A549 (cell line): ENCODE measurements around the gene LDLRAD3.

Experiments used
- BHLHE40 ChIP-seq: IDR thresholded peaks from 2 replicates; pipeline ENCODE4 v1.6.1; 2012; ENCODE audit warnings: low read depth, low read length, inconsistent platforms
- CEBPB ChIP-seq, 2 experiments: fragments of >200 bp in 1 of 2; sonication (Bioruptor Twin) in 1 of 2; formaldehyde crosslinking in 1 of 2; IDR thresholded peaks; 2 replicates each; pipeline ENCODE4 v1.6.1; 2012 to 2016
- CHD2 ChIP-seq: fragments of 150-350 bp; IDR thresholded peaks from 2 replicates; pipeline ENCODE4 v1.6.1; 2014; ENCODE audit warnings: low read length; ENCODE audit not compliant: partially characterized antibody
- CTCF ChIP-seq: fragments of >200 bp; sonication (Bioruptor Twin); formaldehyde crosslinking; IDR thresholded peaks from 3 replicates; pipeline ENCODE4 v1.5.1; 2016
- JUN ChIP-seq, 2 experiments: fragments of >200 bp; sonication (Bioruptor Twin); formaldehyde crosslinking; IDR thresholded peaks; 2 replicates in 1 of 2; 3 replicates in 1 of 2; pipeline ENCODE4 v1.6.1; 2016 to 2017
- MAFK ChIP-seq: fragments of 450-650 bp; IDR thresholded peaks from 2 replicates; pipeline ENCODE4 v1.6.1; 2014; ENCODE audit not compliant: partially characterized antibody
- MAX ChIP-seq: IDR thresholded peaks from 2 replicates; pipeline ENCODE4 v1.6.1; 2012
- MAZ ChIP-seq: fragments of 150-350 bp; IDR thresholded peaks from 2 replicates; pipeline ENCODE4 v1.6.1; 2014; ENCODE audit warnings: antibody characterized with exemption, low read depth, low read length, borderline replicate concordance
- PBX3 ChIP-seq: IDR thresholded peaks from 2 replicates; pipeline ENCODE4 v1.6.1; 2012
- PHF8 ChIP-seq: fragments of 200-600 bp; sonication (generic); IDR thresholded peaks from 2 replicates; pipeline ENCODE4 v1.6.1; 2016; ENCODE audit warnings: low read depth, mild to moderate bottlenecking, antibody characterized with exemption, moderate library complexity, borderline replicate concordance
- POLR2A ChIP-seq: IDR thresholded peaks from 2 replicates; pipeline ENCODE4 v1.6.1; 2012; ENCODE audit warnings: mild to moderate bottlenecking, low read length
- SMC3 ChIP-seq: fragments of >200 bp; sonication (Bioruptor Twin); formaldehyde crosslinking; IDR thresholded peaks from 3 replicates; pipeline ENCODE4 v1.6.1; 2018; ENCODE audit warnings: inconsistent platforms
- SREBF2 ChIP-seq: fragments of 450-650 bp; IDR thresholded peaks from 2 replicates; pipeline ENCODE4 v1.6.1; 2014; ENCODE audit warnings: mild to moderate bottlenecking, moderate library complexity
- TF ChIP-seq, protein P1 (sequence below): fragments of 450-650 bp; IDR thresholded peaks from 2 replicates; pipeline ENCODE4 v1.6.1; 2014; ENCODE audit warnings: antibody characterized with exemption

- TF ChIP-seq POLR2A (no peak), SREBF2 (no peak), JUN (IDR thresholded peaks at IDR 0.05) (no peak), CTCF (no peak), PHF8 (no peak), SMC3 (no peak), MAFK (no peak), MAZ (no peak), PBX3 (no peak), BHLHE40 (no peak), CEBPB (IDR thresholded peaks at IDR 0.05) (no peak), CHD2 (no peak), MAX (no peak)
- TF ChIP-seq, protein P1, sequence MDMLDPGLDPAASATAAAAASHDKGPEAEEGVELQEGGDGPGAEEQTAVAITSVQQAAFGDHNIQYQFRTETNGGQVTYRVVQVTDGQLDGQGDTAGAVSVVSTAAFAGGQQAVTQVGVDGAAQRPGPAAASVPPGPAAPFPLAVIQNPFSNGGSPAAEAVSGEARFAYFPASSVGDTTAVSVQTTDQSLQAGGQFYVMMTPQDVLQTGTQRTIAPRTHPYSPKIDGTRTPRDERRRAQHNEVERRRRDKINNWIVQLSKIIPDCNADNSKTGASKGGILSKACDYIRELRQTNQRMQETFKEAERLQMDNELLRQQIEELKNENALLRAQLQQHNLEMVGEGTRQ, result no peak
Measured at GRCh38 chr11:36240801-36241200, 296.9 kb downstream of the LDLRAD3 start.
